GM13977 (cell line): Measurements from ENCODE around the gene HERPUD1.
"Not testable (repeated sequence)": the region's sequence is repeated elsewhere in the genome, so short reads cannot be mapped to it uniquely, and the experiment has no call there.

Experiments
- DNase-seq: peaks from one replicate; pipeline ENCODE4 v3.0.0; 2012; ENCODE audit warnings: low spot score
- CTCF ChIP-seq: IDR thresholded peaks from 2 replicates; pipeline ENCODE4 v1.5.1; 2012; ENCODE audit warnings: mild to moderate bottlenecking, control low read depth; ENCODE audit not compliant: insufficient read depth; ENCODE audit errors: extremely low read depth, missing control alignments
- in situ Hi-C: fragments of 300-500 bp; cut with MboI; formaldehyde crosslinking; loops from one replicate; pipeline ENCODE4 v1.12.0; 2022; ENCODE audit warnings: low sequenced_read_pairs, low pct_unique_long_range_greater_than_20kb, mixed read lengths, inconsistent platforms; ENCODE audit not compliant: unreplicated experiment

Gene HERPUD1

GRCh38 chr16:56973294-56973689 lies 41.4 kb downstream of the HERPUD1 start:
- in situ Hi-C loops = no loop called here
- DNase-seq = no peak
- no peak for TF ChIP-seq CTCF

GRCh38 chr16:56973899-56974298 lies 42.0 kb downstream of the HERPUD1 start:
- in situ Hi-C loops, DNase-seq: not testable (repeated sequence)

- DNase-seq = no peak
- in situ Hi-C loops = no loop called here
- TF ChIP-seq CTCF = no peak
These were observed 42.8 kb downstream of the HERPUD1 start for GRCh38 chr16:56974549-56975300.

DNA sequence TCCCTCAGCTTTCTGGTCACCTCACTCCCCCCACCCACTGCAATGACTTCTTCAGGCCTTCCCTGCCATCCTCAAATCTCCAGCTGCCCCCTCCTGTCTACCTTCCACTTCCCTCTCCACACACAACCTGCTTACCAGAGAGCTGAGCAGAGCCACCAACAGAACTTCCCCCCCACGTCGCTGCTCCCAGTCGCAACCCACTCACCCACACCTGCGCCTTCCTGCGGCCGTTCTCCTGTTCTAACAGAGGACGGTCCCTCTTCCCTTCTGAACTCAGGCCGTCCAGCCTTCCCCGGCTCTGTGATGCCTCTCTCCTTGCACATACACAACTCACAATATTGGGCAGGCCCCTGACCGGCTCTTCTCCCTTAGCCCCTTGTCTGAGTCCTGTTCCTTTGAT lies 43.8 kb downstream of the HERPUD1 start:
- no peak for TF ChIP-seq CTCF
- no peak for DNase-seq
- in situ Hi-C loops = no loop called here

DNA sequence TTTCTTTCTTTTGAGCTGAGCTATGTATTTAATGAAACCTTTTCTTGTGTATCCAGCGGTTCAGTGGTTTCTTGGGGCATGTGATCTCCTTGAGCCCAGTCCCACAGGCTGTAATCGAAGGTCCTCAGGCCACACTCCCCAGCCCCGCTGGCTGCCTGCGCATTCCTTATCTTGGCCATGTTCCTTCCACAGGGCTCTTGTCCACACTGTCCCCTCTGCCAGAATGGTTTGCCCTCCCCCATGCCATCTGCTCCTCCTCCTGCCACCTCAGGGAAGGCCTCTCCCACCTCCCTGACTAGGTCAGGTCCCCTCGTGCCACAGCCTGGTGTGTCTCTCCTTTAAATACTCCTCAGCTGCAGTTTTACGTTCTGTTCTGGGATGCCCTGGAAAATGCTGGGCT lies 45.3 kb downstream of the HERPUD1 start:
- TF ChIP-seq CTCF = no peak
- DNase-seq = no peak
- in situ Hi-C loops = no loop called here

- no peak for TF ChIP-seq CTCF
- in situ Hi-C loops = no loop called here
- no peak for DNase-seq
These were observed 46.0 kb downstream of the HERPUD1 start for GRCh38 chr16:56977823-56978430.

DNA sequence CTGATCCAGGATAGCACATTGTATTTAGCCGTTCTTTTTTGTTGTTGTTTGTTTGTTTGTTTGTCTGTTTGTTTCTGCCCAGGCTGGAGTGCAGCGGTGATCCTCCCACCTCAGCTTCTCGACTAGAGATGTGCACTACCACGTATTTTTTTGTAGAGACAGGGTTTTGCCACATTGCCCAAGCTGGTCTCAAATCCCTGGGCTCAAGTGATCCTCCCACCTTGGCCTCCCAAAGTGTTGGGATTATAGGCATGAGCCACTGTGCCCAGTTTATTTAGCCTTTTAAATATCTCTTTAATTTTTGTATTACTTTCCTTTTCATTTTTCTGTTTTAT lies 48.2 kb downstream of the HERPUD1 start:
- DNase-seq = no peak
- in situ Hi-C loops = no loop called here
- TF ChIP-seq CTCF = no peak
